ENCODE measurements around the gene GLIPR1L1.

DNA sequence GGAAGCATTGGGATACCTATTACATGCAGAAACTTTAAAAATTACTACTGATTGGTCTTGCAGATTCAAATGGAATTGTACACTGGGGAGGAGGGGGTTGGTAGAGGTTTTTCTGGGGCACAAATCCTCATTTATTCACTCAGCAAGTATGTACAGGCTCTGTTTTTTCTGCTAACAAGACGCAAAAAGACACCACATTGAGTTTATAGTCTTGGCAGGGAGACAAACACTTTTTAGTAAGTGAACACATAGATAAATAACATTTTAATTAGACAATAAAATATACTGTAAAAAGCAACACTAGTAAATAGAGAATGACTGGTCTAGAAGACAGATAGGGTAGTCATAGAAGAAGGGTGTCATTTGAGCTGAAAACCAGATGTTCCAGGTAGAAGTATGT is 80.2 kb downstream of the GLIPR1L1 start:
- TF ChIP-seq ARNT (IDR thresholded peaks at IDR 0.05) (no peak), SUZ12 (IDR thresholded peaks at IDR 0.05) (no peak), FOXM1 (IDR thresholded peaks at IDR 0.05; ENCODE audit: borderline replicate concordance) (no peak)
